Measurements from ENCODE around the gene GRID1.
"Not testable (repeated sequence)": the region's sequence is repeated elsewhere in the genome, so short reads cannot be mapped to it uniquely, and the experiment has no call there.

The GRID1 gene

DNA sequence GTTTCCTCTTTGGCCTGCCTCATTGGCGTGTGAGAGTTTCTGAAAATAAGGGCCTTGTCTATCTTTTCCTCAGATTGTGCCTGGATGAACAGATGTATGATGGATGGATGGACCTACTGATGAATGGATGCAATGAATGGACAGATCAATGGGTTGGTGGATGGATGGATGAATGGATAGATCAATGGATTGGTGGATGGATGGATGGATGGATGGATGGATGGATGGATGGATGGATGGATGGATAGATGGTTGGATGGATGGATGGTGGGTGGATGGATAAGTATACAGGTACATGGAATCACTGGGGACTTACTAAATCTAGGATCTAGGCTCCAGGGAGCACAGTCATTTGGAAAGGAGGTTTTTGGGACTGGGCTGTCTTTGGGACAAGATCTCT is 331.9 kb downstream of the GRID1 start:
- H3K27me3 Mint-ChIP-seq (ENCODE audit: low read depth) = peaks cover 5% of the 10 kb centered on the region
- no peak overlapping the region for H3K4me3 Mint-ChIP-seq
- peaks cover 4% of the 10 kb centered on the region for H3K36me3 Mint-ChIP-seq (ENCODE audit: low read depth)

DNA sequence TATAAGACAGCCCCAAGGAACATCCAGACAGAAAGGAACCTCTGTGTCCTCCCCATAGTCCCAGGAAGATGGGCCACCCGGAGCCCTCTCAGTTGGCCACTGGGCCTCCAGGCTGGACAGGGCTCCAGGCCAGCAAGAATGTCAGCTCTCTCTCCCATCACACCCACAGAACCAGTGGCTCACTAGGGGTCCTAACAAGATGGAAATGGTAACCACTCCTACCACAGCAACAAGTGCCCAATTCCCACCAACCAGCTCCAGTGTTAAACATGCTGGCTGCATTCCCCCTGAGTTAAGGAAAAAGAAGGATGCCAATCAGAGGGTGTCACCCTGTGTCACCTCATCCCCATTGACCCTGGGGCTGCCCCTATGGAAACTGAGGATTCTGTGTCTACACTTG is 333.0 kb downstream of the GRID1 start:
- H3K27ac Mint-ChIP-seq = no peak overlapping the region
- H3K27me3 Mint-ChIP-seq (ENCODE audit: low read depth) = peaks cover 5% of the 10 kb centered on the region
- no peak for TF ChIP-seq CTCF (IDR thresholded peaks at IDR 0.05; ENCODE audit: unreplicated experiment in 3 of 3)
- H3K4me3 Mint-ChIP-seq = no peak overlapping the region
- peaks cover 26% of the 10 kb centered on the region for H3K9me3 Mint-ChIP-seq
- peaks cover 4% of the 10 kb centered on the region for H3K36me3 Mint-ChIP-seq (ENCODE audit: low read depth)
- no peaks in the 10 kb centered on the region for H3K4me1 Mint-ChIP-seq

More for the DNA sequence above, 331.9 kb downstream of the GRID1 start:
- H3K9me3 Mint-ChIP-seq = peaks cover 19% of the 10 kb centered on the region
- H3K4me1 Mint-ChIP-seq = no peaks in the 10 kb centered on the region
- TF ChIP-seq CTCF (IDR thresholded peaks at IDR 0.05; ENCODE audit: unreplicated experiment in 3 of 3) = no peak
- no peak overlapping the region for H3K27ac Mint-ChIP-seq

DNA sequence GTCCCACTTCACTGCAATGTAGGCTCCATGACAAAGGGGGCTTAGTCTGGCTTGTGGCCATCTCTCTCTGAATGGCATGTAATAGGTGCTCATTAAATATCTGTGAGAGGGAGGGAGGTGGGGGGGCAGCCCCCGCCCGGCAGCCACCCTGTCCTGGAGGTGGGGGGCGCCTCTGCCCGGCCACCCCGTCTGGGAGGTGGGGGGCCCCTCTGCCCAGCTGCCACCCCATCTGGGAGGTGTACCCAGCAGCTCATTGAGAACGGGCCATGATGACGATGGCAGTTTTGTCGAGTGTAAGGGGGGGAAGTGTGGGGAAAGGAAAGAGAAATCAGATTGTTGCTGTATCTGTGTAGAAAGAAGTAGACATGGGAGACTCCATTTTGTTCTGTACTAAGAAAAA is 334.5 kb downstream of the GRID1 start:
- not testable (repeated sequence) for H3K36me3 Mint-ChIP-seq (ENCODE audit: low read depth); H3K4me3 Mint-ChIP-seq; H3K4me1 Mint-ChIP-seq; H3K27me3 Mint-ChIP-seq (ENCODE audit: low read depth); H3K27ac Mint-ChIP-seq
- H3K9me3 Mint-ChIP-seq = peaks cover 26% of the 10 kb centered on the region

DNA sequence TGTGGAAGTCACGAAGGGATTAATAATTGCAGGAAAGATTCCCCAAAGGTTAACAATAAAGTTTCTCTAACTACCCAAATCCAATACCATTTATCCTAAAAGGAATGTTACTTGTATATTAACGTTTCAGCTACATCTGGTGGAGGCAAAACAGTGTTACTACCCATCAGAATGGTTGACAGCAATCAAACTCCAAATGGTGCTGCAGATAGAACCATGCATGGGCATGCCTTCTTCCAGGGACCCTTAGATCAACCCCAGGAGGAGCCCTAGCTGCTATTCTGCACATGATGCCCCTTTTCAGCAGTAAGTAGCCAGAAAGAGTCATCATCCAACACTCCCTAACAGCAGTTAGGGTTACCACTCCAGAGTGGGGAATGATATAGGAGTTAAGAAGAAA is 336.3 kb downstream of the GRID1 start:
- Mint-ChIP-seq H3K4me1 (no peaks in the 10 kb centered on the region), H3K4me3 (no peak overlapping the region), H3K9me3 (peaks cover 26% of the 10 kb centered on the region), H3K27me3 (ENCODE audit: low read depth) (peaks cover 5% of the 10 kb centered on the region), H3K36me3 (ENCODE audit: low read depth) (peaks cover 4% of the 10 kb centered on the region), H3K27ac (no peak overlapping the region)
- TF ChIP-seq CTCF (IDR thresholded peaks at IDR 0.05; ENCODE audit: unreplicated experiment in 3 of 3) = no peak

DNA sequence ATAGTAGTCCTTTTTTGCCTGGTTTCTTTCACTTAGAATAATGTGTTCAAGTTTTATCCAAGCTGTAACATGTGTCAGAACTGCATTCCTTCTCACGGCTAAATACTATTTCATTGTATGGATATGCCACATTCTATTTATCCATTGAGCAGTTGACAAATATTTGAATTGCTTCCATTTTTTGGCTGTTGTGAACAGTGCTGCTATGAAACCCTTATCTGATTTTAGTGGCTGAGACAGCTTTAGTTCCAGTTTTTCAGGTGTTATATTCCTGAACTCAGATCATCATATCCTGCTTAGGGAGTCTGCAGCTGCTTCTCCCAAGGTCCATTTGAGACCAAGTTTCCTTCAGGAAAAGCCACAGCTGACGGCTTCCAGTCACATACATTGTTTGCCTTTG is 339.2 kb downstream of the GRID1 start:
- no peak for TF ChIP-seq CTCF (IDR thresholded peaks at IDR 0.05; ENCODE audit: unreplicated experiment in 3 of 3)
- Mint-ChIP-seq H3K9me3 (peaks cover 26% of the 10 kb centered on the region), H3K27me3 (ENCODE audit: low read depth) (peaks cover 4% of the 10 kb centered on the region), H3K27ac (no peak overlapping the region), H3K4me1 (peaks cover 5% of the 10 kb centered on the region), H3K4me3 (no peak overlapping the region), H3K36me3 (ENCODE audit: low read depth) (peaks cover 4% of the 10 kb centered on the region)

DNA sequence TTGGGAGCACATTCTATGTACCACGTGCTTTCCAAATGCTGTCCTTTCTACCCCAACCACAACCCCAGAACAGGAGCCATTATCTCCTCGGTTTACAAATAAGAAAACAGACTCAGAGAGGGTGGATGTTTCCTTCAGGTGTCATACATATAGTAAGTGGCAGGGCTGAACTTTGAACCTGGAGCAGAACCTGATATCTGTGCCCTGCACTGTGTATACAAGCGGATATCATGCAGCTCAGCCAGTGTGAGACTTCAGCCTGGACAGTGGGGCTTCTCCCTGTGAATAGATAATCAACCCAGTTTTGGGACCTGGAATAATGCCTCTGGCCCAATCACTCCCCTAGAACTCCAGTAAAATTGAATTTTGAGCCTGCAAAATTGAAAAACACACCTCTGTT is 341.1 kb downstream of the GRID1 start:
- H3K4me1 Mint-ChIP-seq = peaks cover 5% of the 10 kb centered on the region
- H3K9me3 Mint-ChIP-seq = peaks cover 13% of the 10 kb centered on the region
- no peak overlapping the region for H3K27ac Mint-ChIP-seq
- no peak overlapping the region for H3K4me3 Mint-ChIP-seq
- no peaks in the 10 kb centered on the region for H3K36me3 Mint-ChIP-seq (ENCODE audit: low read depth)
- peaks cover 4% of the 10 kb centered on the region for H3K27me3 Mint-ChIP-seq (ENCODE audit: low read depth)
- TF ChIP-seq CTCF (IDR thresholded peaks at IDR 0.05; ENCODE audit: unreplicated experiment in 3 of 3) = no peak

All from nephron (organoid).